Fibroblast of skin of scalp (primary cell): ENCODE measurements around the gene C11orf68.

ENCODE experiments used
- DNase-seq: peaks from one replicate; pipeline ENCODE4 v3.0.0-alpha.2; 2013

Gene C11orf68

GRCh38 chr11:65888163-65888814 is 30.6 kb downstream of the C11orf68 start, which contains the start of gene FIBP:
TSS of gene FIBP (minus strand) at chr11:65888471. CDS start at chr11:65888418, 53 bp downstream.
- DNase-seq: peak; percentile 98

GRCh38 chr11:65887723-65888162 is 31.1 kb downstream of the C11orf68 start:
- no peak for DNase-seq

GRCh38 chr11:65886826-65887722 is 31.8 kb downstream of the C11orf68 start:
- DNase-seq: no peak

DNA sequence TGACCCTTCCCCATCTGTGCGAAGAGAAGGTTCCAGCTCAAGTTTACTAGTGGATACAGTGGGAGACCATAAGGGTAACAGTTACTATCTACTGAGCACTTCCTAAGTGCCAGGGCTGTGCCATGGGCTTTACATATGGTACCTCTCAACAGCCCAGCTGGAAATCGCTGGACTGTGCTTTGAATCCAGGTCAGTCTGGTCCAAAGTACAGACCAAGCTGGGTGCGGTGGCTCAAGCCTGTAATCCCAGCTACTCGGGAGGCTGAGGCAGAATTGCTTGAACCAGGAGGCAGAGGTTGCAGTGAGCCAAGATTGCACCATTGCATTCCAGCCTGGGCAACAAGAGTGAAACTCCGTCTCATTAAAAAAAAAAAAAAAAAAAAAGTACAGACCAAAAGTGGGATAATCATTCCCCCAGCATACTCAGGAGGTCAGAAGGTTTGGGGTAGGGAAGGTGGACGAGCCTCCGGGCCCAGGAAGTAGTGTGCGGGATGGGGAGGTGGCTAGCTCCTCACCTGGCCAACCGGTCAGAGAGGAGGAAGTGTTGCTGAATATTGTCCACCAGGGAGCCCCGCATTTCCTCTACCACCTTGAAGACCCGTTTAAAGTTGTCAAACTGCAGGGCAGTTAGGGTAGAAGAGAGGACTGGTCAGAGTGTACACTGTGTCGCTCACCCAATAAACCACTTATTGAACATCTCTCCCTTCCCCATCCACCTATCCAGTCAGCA is 32.9 kb downstream of the C11orf68 start:
- DNase-seq: no peak

DNA sequence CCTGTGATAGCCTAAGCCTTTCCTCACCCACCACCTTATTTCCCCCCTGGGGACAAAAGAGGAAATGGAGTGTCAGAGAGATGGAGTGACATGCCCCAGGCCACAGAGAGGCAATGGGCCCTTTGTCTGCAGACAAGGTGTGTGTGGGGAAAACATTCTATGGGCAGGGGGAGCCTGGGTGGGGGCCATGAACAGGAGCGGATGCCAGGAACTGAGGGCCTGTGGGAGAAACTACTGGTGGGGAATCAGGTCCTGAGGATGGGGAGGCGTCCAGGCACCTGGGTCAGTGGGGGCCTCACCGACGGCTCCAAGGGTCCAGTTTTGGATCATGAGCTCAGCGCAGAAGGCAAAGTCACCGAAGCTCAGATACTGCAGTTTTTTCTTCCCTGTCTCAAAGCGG is 33.6 kb downstream of the C11orf68 start:
- DNase-seq: no peak

- peak; percentile 74 for DNase-seq
These were observed 34.2 kb downstream of the C11orf68 start for GRCh38 chr11:65884716-65885092.

GRCh38 chr11:65883786-65884715 is 34.8 kb downstream of the C11orf68 start:
- DNase-seq: no peak

- no peak for DNase-seq
These were observed 35.7 kb downstream of the C11orf68 start for GRCh38 chr11:65883058-65883761.

GRCh38 chr11:65882120-65883057 is 36.5 kb downstream of the C11orf68 start:
- DNase-seq: no peak

DNA sequence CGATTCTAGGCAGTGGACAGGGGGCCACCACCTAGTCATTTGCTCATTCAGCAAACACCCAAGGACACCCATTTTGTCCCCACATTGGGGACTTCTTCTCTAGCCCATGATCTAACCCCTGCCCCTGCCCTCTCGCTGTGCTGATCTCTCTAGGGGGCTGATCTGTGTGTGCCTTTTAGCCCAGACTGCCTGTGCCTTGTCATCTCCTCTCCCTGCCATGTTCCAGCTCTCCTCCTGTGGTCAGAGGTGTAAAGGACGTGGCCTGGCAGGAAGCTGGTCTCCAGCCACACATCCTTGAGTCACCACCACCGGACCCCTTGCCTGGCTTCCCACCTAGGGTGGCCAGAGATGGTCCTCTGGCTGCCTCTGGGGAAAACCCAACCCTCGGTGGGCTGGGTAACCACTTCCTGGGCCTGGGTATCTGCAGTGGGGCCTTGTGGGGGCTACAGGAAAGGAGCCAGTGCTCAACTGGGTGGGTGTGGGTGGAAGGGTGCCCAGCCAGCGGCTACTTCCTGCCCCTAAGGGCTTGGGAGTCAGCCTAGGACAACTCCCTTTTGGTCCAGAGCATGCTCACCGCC is 37.9 kb downstream of the C11orf68 start:
- no peak for DNase-seq

DNA sequence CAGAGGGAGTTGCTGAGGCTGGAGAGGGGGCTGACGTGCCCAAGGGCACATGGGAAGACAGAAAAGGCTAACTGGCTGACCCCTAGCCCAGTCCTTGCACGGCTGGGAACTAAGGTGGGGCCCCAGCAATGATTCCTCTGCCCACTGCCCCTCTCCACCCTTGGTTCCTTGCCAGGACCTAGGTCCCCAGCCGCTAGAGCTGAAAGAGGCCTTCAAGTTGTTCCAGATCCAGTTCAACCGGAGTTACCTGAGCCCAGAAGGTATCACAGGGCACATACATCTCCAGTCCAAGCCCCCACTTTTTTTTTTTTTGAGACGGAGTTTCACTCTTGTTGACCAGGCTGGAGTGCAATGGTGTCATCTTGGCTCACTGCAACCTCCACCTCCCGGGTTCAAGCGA is 38.8 kb downstream of the C11orf68 start:
- DNase-seq: no peak

DNA sequence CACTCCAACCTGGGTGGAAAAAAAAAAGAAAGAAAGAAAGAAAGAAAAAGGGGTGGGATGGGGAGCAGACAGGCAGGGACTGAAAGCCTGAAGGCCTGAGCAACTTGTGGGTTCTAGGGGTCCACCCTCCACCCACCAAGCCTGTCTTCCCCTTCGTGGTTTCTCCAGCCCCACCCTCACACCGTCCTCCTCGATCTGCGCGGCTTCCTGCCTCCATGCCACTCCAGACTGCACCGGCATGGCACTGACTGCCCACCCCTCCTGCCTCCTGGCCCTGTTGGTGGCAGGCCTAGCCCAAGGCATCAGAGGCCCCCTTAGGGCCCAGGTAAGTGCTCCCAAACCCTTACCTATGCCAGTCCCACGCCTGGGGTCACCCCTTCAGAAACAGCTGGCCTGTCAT is 39.2 kb downstream of the C11orf68 start, which contains the start of gene CTSW:
Gene CTSW, plus strand, starts transcription at position 221 of the 400 bp plus-strand sequence. Its CDS starts 18 bp downstream, at position 239.
- no peak for DNase-seq

DNA sequence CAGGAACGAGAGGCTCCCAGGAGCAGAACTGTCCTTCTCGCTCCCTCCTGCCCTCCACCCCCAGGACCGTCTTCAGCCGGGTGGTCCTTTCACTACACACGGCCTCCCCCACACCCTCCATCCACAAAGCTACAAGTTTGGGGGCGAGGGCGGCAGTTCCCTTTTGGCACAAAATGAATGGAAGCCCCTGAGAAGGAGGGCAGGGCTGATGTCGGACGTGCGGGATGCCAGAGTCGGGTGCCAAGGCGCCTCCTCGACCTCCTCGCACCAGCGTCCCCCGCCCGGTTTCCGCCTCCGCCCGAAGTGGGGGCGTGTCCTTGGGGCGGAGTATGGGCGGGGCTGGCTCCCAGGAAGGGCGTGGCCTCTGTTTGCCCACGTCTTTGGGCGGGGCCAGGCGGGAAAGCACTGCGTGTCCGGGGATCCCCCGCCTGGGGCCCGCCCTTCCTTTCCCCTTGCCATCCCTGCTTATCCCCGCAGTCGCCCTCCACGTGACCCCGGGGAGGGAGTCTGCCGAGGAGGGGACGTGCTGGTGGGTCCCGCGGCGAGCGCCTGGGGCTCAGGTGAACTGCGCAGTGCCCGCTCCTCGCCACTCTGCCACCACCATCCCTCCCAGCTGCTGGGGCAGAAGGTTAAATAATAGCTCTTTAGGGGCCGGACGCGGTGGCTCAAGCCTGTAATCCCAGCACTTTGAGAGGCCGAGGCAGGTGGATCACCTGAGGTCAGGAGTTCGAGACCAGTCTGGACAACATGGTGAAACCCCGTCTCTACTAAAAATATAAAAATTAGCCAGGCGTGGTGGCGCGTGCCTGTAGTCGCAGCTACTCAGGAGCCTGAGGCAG is 45.3 kb downstream of the C11orf68 start:
- DNase-seq: peak; percentile 95

DNA sequence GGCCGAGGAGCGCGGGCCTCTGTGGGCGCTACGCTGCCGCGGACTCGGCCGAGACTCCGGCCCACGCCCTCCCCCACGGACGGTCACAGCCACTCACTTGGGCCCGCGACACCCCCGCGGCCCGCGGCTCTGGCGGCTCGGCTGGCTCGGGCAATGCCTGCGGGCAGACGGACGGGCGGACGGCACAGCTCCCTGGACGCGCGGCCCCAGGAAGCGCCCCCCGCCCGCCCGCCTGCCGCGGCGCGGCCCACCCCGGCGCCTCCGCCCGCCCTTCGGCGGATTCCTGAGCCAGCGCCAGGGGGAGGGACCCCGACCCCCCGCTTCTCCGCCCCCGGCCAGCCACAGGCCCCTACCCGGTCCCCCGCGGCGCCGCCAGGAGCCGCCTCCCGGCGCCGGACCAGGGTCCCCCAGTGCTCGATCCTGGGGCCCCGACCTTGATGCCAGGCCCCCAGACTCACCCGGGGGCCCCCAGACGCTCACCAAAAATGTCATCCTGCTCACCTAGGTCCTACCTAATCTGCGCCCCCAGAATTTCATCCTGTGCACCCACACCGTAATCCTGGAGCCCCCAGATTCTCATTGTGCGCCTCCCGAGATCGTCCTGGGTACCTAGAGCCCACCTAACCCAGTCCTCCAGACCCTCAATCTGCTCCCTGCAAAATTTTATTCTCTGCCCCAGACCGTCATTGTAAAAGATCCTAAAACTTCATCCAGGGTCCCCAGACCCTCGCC is 46.1 kb downstream of the C11orf68 start, which contains the start of gene EFEMP2:
Gene EFEMP2, minus strand, starts transcription at position 215 of the 732 bp plus-strand sequence. CDS start 446 bp downstream, outside the sequence.
- DNase-seq: peak; percentile 81

DNA sequence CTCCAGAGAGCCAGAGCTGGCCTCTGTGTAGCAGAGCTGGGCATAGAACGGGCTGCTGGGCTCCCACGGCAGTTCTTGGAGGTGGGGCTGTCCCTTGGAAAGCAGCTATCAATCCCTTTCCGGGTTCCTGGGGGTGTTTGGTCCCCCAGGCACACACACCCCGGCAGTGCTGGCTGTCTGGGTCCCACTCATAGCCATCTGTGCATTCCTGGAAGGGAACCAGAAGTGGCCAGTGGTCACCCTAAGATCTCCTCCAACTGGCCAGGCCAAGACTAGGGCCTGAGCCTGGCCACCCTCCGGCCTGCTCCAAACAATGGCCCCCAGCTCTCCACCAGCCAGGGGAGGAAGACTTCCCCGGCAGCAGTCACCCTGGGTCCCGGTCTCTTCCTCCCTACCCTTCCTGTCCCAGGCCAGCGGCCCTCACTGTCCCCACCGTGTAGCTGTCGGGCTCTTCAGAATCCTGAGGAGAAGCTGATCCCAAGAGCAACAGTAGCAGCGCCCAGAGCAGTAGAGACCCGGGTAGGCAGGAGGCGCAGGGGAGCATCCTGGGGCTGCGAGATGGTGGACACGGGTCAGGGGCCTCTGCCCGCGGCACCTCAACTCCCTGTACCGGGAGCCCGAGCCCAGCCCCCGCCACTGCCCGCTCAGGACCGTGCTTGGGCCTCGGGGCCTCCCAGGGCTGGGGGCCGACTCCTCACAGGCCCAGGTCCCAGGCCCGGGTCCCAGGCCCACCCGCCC is 46.9 kb downstream of the C11orf68 start:
- no peak for DNase-seq

GRCh38 chr11:65870706-65871681 is 47.9 kb downstream of the C11orf68 start:
- peak; percentile 51 for DNase-seq
